SW480 (cell line): Measurements from ENCODE around the gene SVIP.

Source experiments
- DNase-seq: peaks from one replicate; pipeline ENCODE4 v3.0.0-alpha.2; 2016; ENCODE audit warnings: low spot score

Gene SVIP

DNA sequence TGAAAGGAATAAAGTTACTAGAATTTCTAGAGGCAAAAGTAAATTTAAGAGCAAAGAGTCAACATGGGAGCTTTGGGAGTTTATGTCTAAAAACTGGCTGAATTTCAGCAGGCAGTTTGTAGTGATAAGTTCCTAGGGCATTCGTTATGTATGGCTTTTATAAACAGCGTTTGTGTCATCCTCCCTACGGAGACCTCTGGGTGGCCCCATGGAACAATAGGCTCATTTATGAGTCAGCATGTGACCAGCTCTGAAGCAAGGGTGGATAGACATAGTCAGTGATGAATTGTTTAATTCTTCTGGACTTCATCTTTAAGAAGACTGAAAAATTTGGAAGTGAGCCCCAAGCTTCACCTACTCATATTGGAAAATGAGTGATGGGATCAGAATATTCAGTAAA, 37.1 kb downstream of the SVIP start:
- DNase-seq = peak; percentile 85

DNA sequence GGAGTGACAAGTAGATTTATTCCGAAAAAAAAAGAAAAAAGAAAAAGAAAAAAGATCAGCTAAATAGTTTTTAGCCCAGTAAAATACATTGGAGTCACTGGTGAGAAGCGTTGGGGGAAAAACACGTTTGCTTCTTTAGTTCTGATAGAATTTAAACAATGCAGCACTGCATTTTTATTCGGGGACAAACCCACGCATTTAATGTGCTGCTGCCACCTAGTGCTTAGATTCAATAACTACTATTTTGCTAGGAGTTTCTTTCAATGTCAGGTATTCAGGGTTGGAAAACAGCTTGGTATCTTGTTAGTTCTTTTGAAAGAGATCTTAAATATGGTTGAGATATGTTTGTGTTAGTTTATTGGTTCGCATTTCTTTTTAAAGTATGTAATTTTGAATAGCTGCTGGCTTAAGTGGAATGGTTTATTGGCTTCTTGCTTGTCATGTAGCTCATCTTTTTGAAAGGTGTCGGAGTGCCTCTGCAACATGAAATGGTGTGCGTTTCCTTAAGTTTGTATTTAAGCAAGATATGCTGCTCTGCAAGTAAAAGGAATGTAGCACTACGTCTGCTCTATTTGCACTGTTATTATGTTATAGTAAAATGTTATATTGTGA, 41.9 kb downstream of the SVIP start:
- peak; percentile 48 for DNase-seq

- no peak for DNase-seq
Measured at GRCh38 chr11:22787055-22787454, 42.5 kb downstream of the SVIP start.

- DNase-seq = no peak
Measured at GRCh38 chr11:22786475-22786874, 43.1 kb downstream of the SVIP start.

- DNase-seq = no peak
Measured at GRCh38 chr11:22785251-22785650, 44.4 kb downstream of the SVIP start.

GRCh38 chr11:22780952-22781593, 48.5 kb downstream of the SVIP start:
- no peak for DNase-seq

GRCh38 chr11:22779850-22780249, 49.8 kb downstream of the SVIP start:
- no peak for DNase-seq

- peak; percentile 20 for DNase-seq
Measured at GRCh38 chr11:22778642-22779041, 51.0 kb downstream of the SVIP start.

DNA sequence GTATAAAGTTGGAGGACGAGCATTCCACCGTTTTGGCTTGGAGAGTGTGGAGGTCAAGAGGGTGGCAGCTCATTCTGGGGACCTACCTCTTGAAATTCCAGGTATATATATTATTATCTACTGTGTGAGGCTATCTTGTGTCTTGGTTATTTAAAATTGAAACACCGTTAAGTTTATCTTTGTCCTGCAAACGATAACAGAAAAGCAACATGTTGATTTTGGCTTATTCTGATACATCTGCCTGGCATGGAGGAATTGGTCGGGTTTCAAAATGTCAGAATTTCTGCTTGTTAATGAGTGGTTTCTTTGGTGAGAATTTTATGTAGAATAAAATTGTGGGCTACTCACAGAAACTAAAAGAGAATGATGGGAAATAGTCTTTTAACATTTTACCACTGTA, 54.4 kb downstream of the SVIP start:
- no peak for DNase-seq

GRCh38 chr11:22774716-22775115, 54.9 kb downstream of the SVIP start:
- DNase-seq = no peak

DNA sequence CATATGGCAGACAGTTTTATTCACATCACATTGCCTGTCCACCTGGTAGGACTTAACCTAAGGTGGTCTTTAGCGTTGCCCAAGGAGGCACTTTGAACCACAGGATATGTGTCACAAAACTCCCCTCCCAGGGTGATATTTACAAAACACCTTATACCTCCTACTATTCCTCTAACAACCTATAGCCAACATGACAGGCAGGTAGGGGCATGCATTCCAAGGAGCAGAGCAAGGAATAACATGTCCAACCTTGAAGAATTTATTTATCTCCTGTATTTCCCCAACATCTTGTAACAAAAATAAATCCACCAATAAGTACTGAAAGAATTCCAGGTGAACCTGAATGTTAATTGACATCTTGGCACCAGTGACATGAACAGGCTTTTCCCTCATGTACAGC, 60.5 kb downstream of the SVIP start:
- no peak for DNase-seq
